Sigmoid colon (tissue), 4 donors: ENCODE results near the gene ADAM23.

Experiments used
- EP300 ChIP-seq, 4 donors: sonication (generic); formaldehyde crosslinking; IDR thresholded peaks; one replicate each; pipeline ENCODE4 v1.6.1; 2017; ENCODE audit warnings: antibody characterized with exemption in 4 of 4
- POLR2A ChIP-seq, 2 donors: fragments of 450-650 bp; IDR thresholded peaks; one replicate each; pipeline ENCODE4 v1.6.1; 2016; ENCODE audit warnings: antibody characterized with exemption in 2 of 2, mild to moderate bottlenecking in 2 of 2, moderate library complexity in 2 of 2
- POLR2AphosphoS5 ChIP-seq, 4 donors: sonication (generic); formaldehyde crosslinking; IDR thresholded peaks; one replicate each; pipeline ENCODE4 v1.6.1; 2017; ENCODE audit warnings: antibody characterized with exemption in 4 of 4
- TF ChIP-seq, protein P1 (sequence below), 4 experiments: fragments of 450-650 bp in 3 of 4; fragments of 200-600 bp in 1 of 4; IDR thresholded peaks; one replicate each; pipeline ENCODE4 v1.5.1; 2016 to 2019; ENCODE audit warnings: antibody characterized with exemption in 4 of 4, mild to moderate bottlenecking in 3 of 4, moderate library complexity in 2 of 4

DNA sequence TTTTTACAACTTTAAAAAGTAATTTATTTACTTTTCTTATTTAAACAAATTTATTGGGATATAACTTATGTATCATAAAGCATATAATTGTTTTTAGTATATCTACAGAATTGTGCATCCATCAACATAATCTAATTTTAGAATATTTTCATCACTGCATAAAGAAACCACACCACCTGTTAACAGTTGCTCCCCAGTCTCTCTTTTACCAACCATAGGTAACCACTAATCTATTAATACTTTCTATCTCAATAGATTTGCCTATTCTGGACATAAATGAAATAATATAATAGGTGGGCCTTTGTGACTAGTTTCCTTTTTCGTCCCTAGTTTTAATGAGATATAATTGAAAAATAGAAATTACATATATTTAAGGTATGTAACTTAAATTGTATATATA, 90.6 kb downstream of the ADAM23 start:
- TF ChIP-seq, protein P1, sequence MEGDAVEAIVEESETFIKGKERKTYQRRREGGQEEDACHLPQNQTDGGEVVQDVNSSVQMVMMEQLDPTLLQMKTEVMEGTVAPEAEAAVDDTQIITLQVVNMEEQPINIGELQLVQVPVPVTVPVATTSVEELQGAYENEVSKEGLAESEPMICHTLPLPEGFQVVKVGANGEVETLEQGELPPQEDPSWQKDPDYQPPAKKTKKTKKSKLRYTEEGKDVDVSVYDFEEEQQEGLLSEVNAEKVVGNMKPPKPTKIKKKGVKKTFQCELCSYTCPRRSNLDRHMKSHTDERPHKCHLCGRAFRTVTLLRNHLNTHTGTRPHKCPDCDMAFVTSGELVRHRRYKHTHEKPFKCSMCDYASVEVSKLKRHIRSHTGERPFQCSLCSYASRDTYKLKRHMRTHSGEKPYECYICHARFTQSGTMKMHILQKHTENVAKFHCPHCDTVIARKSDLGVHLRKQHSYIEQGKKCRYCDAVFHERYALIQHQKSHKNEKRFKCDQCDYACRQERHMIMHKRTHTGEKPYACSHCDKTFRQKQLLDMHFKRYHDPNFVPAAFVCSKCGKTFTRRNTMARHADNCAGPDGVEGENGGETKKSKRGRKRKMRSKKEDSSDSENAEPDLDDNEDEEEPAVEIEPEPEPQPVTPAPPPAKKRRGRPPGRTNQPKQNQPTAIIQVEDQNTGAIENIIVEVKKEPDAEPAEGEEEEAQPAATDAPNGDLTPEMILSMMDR (IDR thresholded peaks at IDR 0.05) = no peak
- no peak for TF ChIP-seq POLR2AphosphoS5 (IDR thresholded peaks at IDR 0.05)
- TF ChIP-seq POLR2A (IDR thresholded peaks at IDR 0.05) = no peak
- TF ChIP-seq EP300 (IDR thresholded peaks at IDR 0.05) = no peak
